Ramos (cell line): ENCODE data around the gene CSF1.

Experiments used
- in situ Hi-C: fragments of 300-500 bp; cut with MboI; formaldehyde crosslinking; loops from one replicate; pipeline ENCODE4 v1.14.3; 2022; ENCODE audit warnings: low sequenced_read_pairs; ENCODE audit not compliant: unreplicated experiment

CSF1 gene

DNA sequence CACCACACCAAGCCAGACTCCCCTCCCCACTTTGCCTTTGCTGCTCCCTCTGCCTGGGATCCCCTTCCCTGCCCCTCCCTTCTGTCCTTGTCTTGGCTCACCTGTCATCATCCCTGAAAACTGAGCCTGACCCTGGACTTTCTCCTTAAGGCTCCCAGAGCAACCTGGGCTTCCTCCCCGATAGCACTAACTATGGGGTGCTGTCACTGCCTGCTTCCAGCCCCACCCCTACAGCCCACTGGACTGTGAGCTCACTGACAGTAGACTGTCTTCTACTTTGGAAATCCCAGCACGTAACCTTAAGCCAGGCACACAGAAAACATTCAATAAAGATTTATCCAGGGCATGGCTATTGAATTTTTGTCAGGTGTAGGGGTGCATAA lies 9.5 kb upstream of the CSF1 start:
- in situ Hi-C loops = no loop called here

DNA sequence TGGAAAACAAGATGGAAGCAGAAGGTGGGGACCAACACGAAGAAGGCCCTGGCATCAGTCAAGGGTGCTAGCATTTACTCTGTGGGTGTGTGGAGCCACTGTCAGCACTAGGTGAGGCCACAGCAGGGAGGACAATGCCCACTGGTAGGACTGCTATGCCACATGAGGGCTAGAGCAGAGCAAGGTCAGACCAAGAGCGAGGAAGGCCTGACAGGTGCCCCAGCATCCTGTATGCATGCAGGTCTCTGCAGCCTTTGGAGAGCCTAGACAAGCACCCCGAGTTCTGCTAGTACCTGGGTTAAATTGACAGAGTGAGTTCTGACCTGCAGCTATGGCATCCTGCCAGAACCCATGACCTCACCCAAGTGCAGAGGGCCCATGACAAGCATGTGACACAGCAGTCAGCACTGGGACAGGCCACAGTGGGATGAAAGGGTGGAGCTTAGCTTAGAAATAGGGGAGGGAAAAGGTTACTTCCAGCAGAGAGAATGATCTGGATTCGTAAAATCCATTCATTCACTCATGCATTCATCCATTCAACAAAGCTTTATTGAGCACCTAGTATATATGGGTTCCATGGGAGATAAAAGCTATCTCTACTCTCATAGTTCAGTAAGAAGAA lies 9.0 kb upstream of the CSF1 start:
- in situ Hi-C loops = no loop called here

DNA sequence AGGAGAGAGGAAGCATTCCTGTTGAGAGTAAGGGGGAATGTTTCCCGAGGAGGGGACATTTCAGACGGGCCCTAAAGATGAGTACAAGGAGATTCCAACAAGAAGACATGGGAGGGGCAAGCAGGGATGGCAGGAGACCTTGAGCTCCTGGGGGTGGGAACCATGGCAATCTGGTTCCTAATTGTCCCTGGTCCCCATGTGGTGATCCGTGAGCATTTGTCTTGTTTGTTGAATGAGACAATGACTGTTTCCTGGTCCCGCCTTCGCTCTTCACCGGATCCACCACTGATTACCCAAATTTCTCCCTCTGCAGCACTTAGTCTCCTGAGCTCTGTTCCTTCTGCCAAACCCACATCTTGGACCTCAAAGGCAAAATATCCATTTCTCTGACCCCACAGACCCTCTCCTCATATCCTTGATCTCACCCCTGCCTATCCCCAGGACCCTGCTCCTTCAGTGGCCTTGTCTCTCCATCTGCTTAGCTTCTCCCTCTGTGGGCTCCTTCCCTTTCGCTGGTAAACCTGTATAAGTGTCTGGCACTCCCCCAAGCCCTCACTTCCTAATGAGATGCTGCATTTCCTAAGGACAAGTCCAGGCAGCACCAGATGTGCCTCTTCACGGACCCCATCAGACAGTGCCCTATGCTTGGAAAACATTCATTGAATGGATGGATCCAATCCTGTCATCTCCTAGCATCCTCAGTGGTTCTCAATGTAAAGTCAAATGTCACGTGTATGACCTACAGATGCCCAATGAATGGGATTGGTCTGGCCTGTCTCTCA lies 8.3 kb upstream of the CSF1 start:
- in situ Hi-C loops = no loop called here

DNA sequence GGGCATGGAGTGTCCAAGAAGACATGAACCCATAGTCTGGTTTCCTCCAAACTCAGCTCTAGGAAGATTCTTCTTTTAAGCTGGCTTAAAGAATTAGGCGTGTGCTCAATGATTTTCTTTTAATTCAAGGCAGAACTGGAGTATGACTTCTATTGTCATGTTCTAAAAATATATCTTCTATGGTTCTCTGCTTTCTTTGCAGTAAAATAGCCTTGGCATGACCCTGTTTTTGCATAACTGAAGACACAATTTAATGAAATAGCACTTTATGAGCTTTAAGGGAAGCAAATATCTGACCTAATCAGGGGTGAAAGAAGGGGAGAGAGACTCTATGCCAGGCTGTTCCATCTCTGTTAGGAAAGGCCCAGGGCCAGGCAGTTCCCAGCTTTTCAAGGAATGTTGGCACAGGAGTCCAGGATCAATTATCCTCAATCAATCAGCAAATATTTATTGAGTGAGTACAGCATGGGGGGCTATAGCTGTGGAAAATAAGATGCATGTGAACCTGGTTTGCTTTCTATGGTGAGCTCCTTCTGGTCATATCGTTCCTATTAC lies 7.2 kb upstream of the CSF1 start:
- in situ Hi-C loops = no loop called here

DNA sequence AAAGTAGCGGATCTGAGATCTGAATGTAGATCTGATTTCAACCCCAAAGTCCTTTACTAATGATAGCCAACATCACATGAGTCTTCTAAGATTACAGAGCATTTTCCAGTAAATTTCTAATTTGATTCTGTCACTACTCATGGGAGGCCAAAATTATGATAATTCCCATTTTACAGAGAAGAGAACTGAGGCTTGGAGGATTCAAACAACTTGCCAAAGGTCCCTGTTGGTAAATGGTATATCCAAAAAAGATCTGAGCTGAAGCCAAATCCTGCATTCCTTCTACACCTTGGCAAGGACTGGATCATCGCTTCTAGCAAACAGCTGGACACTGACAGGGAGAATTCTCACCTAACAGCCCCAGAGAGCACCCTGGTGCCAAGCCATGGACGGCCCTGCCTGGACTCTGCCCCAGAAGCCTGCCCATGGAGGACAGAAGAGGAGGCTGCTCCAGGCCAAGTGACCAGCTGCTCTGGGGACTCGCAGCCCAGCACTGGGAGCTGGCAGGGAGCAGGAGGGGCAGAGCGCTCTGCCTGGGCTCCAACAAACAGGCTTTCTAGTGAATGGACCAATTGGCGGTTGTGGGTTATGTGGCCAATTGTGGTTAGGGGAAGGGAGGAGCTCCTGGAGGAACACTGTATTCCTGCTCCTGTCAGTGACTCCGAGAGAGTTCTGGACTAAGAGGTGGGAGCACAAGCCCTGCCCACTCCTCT lies 6.4 kb upstream of the CSF1 start:
- in situ Hi-C loops = no loop called here

DNA sequence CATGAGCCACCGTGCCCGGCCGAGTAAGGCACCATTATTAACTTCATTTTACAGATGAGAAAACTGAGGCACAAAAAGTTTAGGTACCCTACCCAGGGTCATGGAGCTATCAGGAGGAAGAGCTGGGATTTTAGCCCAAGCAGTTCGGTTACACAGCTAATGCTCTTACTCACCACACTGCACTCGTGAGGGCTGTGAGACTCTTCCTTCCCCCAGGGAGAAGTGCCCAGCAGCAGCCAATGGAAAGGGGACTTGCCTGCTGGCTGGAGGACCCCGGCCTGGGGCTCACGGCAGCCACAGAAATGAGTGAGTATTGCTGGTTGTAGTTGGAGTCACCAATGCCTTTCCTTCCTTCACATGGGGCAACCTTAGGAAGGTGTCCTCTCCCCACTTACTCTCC lies 5.2 kb upstream of the CSF1 start:
- in situ Hi-C loops = no loop called here

DNA sequence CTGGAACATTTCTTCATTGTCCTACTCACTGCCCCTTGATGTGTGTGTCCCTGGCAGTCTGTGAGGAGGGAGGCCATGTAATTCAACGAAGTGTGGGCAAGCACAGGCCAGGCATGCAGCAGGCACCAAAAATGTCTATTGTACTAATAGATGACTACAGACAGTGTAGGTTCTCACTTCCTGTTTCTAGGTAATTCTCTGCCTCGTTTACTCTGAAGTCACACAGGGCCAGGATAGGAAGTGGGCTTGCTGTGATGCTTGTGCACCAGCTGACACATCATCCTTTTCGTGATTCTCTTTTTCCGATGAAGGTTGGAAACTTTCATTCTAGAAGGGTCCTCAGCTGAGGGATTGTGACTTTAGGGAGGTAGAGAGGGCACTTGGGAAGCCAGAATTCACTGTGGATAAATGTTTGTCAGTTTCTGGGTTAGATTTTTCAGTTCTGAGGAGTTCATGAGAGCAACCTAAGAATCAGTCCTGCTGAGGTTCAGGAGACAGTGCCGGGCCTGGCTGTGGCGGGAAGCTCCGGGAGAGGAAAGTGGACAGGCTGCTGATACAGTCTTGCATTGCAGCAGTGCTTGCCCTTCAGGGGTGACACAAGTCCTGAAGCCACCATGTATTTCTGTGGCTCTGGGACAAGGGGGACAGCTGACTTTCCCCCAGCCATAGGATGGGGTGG lies 4.3 kb upstream of the CSF1 start:
- in situ Hi-C loops = no loop called here

DNA sequence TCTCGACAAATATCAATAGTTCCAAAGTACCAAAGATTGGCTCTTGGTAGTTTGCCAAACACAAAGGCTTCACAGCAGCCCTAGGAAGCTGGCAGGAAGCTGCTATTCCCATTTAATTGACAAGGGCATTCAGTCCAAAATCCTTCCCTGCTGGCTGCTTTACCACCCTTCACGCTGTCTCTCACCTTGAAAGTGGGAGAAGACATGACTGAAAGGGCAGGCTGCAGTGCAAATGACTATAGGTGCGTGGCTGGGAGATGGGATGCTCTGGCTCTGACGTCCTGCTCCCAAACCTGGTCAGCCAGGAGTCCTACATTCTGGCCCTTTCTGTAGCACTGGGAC lies 3.8 kb upstream of the CSF1 start:
- in situ Hi-C loops = no loop called here

DNA sequence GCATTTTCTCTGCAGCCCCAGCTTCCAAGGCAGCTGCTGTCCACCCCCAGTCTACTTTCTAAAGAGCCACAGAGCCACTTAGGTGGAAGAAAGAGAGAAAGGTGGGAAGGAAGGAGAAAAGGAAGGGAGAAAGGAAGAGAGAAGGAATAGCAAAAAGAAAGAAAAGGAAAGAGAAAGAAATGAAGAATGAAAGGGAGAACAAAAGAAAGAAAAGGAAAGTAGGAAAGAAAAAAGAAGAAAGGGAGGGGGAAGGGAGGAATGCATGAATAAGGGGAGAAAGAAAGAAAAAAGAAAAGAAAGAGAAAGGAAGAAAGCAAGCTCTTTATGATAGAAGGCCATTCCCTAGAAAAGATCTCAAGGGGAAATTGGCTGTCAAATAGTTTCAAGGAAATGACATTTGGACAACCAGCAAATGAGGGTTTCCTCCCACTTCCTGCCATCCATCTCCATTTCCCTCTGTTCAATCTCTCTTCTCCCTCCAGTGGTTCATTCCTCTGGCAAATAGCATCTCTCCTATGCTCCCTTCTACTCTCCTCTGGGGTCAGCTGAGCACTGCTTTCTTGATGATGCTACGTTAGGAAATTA lies 3.4 kb upstream of the CSF1 start:
- in situ Hi-C loops = no loop called here

DNA sequence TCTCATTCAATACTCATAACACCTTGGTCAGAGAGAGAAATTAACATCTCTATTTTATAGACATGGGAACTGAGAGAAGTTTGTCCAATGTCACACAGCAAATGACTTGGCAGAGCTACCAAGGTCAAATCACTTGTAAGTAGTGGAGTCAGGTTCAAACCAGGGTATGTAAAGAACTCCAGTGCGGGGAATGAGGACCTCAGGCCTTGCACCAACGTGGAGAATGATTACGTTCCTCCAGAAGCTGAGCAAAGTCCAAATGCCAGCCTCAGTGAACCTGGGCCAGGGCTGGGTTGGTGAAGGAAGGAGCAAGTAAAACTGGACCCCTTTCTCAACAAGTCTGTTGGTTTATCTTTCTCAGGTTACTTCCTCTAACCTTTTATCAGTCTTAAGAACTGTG lies 1.8 kb upstream of the CSF1 start:
- in situ Hi-C loops = no loop called here

DNA sequence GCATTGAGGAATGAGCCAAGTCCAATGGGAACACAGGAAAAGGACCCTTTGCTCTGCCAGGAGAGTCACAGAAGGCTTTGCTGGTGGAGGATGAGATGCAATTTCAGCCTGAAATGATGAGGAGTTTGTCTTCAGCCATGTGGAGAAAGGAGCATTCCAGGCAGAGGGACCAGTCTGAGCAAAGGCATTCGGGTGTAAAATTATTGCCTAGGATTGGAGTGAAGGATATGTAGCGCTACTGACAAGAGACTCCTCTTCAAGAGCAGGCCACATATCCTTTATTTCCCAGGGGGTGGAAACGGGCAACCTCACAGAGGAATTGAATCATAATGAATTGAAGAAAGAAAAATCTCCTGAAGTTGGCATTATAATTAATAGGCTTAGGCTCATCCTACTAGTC lies 1.1 kb upstream of the CSF1 start:
- in situ Hi-C loops = no loop called here

DNA sequence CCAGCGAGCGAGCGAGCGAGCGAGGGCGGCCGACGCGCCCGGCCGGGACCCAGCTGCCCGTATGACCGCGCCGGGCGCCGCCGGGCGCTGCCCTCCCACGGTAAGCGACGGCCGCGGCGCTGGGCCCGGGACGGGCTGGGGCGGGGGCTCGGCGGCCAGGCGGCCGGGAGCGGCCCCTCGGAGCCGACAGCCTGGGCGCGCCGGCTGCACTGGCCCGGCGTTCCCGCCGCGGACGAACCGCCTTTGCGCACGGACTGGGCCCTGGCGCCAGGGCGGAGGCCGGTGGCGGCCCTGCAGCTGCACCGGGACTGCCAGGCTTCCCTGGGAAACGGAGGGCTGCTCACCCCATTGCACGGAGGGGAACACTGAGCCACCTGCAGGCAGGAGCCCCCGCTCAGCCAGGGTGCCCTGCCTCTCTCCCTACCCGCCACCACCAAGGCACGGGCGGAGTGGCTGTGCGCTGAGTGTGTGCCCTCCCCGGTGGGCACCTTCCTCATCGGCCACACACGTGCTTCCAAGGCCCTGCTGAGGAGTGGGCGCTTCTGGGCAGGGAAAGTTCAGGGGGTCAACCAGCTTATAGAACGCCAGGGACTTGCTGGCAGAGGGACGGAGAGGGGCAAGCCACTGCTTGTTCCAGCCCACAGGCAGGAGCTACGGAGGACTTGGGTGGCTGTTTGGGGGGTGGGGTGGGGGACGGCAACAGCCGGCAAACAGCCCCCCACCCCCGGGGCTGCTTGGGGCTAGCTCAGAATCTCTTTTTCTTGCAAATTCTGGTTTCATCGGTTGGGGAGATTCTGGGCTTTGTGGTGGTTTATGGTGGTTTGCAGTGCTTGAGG lies 532 bp downstream of the CSF1 start:
- in situ Hi-C loops = no loop called here

DNA sequence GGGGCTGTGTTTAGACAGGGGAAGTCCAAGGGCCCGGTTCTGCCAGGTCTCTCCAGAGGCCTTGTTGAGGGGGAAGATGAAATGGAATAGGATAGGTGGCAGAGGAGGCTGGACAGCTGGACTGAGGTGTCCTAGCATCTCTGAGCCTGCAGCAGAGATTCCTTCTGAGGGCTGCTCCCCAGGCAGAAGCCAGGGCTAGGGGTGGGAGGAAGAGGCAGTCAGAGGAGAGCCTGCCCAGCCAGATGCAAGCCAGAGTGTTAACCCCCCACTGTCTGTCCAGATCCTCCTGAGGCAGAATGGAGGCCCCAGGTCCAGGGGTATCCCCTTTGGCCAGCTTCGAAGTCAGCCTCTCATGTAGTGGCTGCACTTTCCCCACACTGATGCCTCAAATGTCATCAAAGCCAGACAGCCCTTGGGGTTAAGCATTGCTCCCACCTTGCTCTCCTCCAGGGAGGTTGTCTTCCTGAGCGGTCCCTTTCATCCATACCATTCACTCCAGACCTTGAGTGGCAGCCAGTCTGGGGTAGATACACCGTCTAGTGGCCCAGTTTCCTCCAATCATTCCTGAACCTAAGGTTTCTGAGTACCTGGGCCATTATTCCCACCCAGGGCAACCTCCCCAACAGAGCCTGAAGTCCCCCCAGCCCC lies 1.7 kb downstream of the CSF1 start:
- in situ Hi-C loops = no loop called here

DNA sequence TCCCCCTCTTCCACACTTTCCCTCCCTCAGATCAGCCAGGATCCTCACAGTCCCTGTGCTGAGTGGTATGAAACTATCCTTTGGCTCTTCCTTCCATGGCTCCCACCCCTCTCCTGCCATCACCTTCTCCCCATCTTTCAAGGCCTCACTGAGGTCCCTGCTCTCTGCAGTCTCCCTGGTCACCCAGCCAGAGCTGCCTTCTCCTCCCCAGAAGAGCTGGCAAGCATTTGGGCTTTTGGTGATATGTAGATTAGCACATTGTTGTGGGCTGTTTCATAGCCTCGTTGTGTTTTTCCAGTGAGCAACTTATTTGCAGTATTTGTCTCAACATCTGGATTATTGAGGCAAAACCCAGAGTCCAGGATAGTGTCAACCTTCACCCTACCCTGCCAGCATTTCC lies 2.2 kb downstream of the CSF1 start:
- in situ Hi-C loops = no loop called here

DNA sequence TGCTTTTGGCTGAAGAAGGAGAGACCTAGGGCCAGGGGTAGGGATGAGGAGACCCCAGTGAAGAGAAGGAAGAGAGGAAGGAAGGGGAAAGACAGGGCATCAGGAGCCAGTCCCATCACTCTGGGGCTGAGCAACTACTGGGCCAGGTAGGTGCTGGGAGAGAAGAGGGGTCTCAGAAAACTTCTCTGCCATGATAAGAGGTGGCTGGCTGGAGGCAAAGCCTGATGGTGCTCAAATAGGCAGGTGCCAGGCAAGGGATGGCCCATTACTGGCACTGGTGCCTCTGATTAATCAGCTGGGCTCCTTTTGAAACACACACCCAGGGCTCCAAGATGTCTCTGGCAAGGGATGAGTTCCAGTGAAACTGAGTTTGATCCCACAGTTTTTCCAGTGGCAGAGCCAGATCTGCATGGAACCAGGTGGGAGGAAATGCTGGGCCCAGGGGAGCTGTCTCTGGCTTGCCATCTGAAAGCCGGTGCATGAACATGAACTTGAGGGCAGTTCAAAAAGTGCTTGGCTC lies 2.8 kb downstream of the CSF1 start:
- in situ Hi-C loops = no loop called here

DNA sequence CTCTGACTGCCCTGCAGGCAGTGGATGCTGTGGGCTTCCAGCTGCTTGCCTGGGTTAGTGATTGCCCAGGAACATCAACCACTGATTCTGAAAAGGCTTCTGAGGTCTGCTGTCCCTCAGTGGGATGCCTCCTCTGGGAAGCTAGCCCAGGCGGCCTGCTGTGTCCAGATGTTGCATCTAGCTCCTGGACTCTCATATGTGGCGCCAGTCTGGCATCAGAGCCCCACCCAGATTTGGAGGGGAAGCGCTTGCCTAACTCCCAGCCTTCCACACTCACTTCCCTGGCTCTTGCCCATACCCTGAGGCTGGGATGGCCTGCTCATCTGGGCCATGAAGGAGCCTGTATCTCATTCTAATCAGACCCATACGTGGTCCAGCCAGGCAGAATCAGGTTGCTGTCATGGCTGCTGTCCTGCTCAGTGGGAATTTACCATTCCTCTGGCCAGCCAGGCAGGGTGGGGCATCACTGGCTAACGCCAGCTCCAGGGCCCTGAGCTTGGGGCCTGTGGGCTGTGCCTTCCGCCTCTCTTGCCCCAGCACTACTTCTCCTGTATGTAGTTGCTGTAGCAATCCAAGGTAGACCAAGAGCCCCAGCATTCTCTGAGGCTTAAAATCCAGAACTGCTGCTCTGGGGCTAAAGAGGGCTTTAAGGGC lies 4.1 kb downstream of the CSF1 start:
- in situ Hi-C loops = no loop called here

DNA sequence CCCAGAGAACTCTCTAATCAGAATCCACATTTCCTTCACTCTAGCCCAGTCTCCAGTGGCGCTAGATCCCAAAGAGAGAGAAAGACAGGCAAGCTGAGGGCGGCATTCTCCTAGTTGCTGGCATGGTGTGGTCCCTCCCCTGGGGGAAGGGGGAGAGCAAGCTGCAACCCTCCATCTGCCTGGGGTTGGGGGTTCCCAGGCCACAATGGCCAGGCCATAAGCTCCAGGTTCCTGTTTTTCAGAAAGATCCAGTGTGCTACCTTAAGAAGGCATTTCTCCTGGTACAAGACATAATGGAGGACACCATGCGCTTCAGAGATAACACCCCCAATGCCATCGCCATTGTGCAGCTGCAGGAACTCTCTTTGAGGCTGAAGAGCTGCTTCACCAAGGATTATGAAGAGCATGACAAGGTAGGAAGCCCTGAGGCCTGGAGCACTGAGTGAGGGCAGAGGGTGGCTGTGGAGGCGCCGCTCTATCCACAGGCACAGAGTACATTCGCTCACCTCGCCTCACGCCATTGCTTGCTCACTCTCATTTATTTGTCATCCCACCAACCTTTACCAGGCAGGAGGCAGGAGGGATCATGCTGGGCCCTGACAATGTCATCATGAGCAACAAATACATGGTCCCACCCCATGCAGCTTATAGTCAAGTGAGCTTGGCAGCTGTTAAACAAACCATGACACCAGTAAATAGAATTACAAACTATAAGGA lies 6.6 kb downstream of the CSF1 start:
- in situ Hi-C loops = no loop called here
